SK-N-SH (cell line): ENCODE results near the gene MIA. TPM values are rescaled to one million over a fixed set of nuclear protein-coding genes. Genes with fewer than 3 reads are reported as not detected.

Source experiments
- CTCF ChIA-PET: fragments of 300-600, 350-600 bp; formaldehyde crosslinking; extraction: SDS; loops from one replicate; lab custom pipeline; 2021; lab: Yijun Ruan, JAX
- POLR2A ChIA-PET: fragments of 350-600 bp; sonication (Branson Sonifier 250); formaldehyde crosslinking; extraction: SDS; loops from one replicate; lab custom pipeline; 2020; ENCODE audit warnings: antibody characterized with exemption, inconsistent platforms; lab: Yijun Ruan, JAX
- DNase-seq: peaks from one replicate; pipeline ENCODE4 v3.0.0; 2012
- H2AFZ ChIP-seq: fragments of 200-600 bp; sonication (generic); 2 replicates; pipeline ENCODE4 v1.8.1; 2016; ENCODE audit warnings: antibody characterized with exemption, mild to moderate bottlenecking, low read depth
- H3F3A ChIP-seq: fragments of 200-600 bp; sonication (generic); replicated peaks from 2 replicates; pipeline ENCODE3; 2016; ENCODE audit warnings: antibody characterized with exemption, mild to moderate bottlenecking; ENCODE audit not compliant: insufficient read depth
- H3K27ac ChIP-seq, 2 experiments: fragments of 200-500 bp in 1 of 2; fragments of 200-600 bp in 1 of 2; sonication (Bioruptor generic) in 1 of 2; sonication (generic), shearing (Covaris generic) in 1 of 2; 2 replicates each; pipeline versions ENCODE4 v1.5.1 to v1.6.1; 2014 to 2016; ENCODE audit warnings: low read depth in 2 of 2, inconsistent platforms in 1 of 2, low read length in 1 of 2, mild to moderate bottlenecking in 1 of 2, mixed read lengths in 1 of 2
- H3K27me3 ChIP-seq: fragments of 200-600 bp; sonication (generic), shearing (Covaris generic); 2 replicates; pipeline ENCODE4 v1.6.1; 2016; ENCODE audit warnings: mixed run types; ENCODE audit not compliant: insufficient read depth
- H3K36me3 ChIP-seq, 2 experiments: fragments of 200-500 bp in 1 of 2; fragments of 200-600 bp in 1 of 2; sonication (Bioruptor generic) in 1 of 2; sonication (generic) in 1 of 2; replicated peaks in 1 of 2; 2 replicates each; pipeline versions ENCODE3 to v1.5.1; 2014 to 2016; ENCODE audit warnings: low read length in 1 of 2, mild to moderate bottlenecking in 1 of 2; ENCODE audit not compliant: insufficient read depth in 2 of 2, control insufficient read depth in 1 of 2
- H3K4me1 ChIP-seq, 2 experiments: fragments of 200-500 bp in 1 of 2; fragments of 200-600 bp in 1 of 2; sonication (Bioruptor generic) in 1 of 2; sonication (generic), shearing (Covaris generic) in 1 of 2; 2 replicates each; pipeline versions ENCODE4 v1.5.1 to v1.6.1; 2014 to 2016; ENCODE audit warnings: low read depth in 1 of 2, low read length in 1 of 2, mixed run types in 1 of 2; ENCODE audit not compliant: insufficient read depth in 2 of 2, control insufficient read depth in 1 of 2
- H3K4me2 ChIP-seq: fragments of 200-600 bp; sonication (generic), shearing (Covaris generic); 2 replicates; pipeline ENCODE4 v1.6.1; 2017; ENCODE audit warnings: mixed run types
- H3K4me3 ChIP-seq, 2 experiments: fragments of 200-500 bp in 1 of 2; fragments of 200-600 bp in 1 of 2; sonication (Bioruptor generic) in 1 of 2; sonication (generic), shearing (Covaris generic) in 1 of 2; 2 replicates each; pipeline versions ENCODE4 v1.5.1 to v1.8.1; 2014 to 2016; ENCODE audit warnings: low read depth in 2 of 2, inconsistent platforms in 1 of 2, low read length in 1 of 2, mild to moderate bottlenecking in 1 of 2, mixed read lengths in 1 of 2, moderate library complexity in 1 of 2
- H3K79me2 ChIP-seq: fragments of 200-600 bp; sonication (generic); 2 replicates; pipeline ENCODE4 v1.8.1; 2017; ENCODE audit warnings: mild to moderate bottlenecking; ENCODE audit not compliant: insufficient read depth
- H3K9ac ChIP-seq: fragments of 200-600 bp; sonication (generic); 2 replicates; pipeline ENCODE4 v1.6.1; 2017; ENCODE audit warnings: mixed run types
- H3K9me2 ChIP-seq: fragments of 200-600 bp; sonication (generic); 2 replicates; pipeline ENCODE4 v1.6.1; 2017; ENCODE audit warnings: mixed run types
- H3K9me3 ChIP-seq: fragments of 200-600 bp; sonication (generic); 2 replicates; pipeline ENCODE4 v1.6.1; 2017; ENCODE audit warnings: mixed run types, mild to moderate bottlenecking, moderate library complexity
- H4K20me1 ChIP-seq: fragments of 200-600 bp; sonication (generic); 2 replicates; pipeline ENCODE4 v1.6.1; 2017; ENCODE audit warnings: mild to moderate bottlenecking, mixed run types; ENCODE audit not compliant: insufficient read depth
- CHD2 ChIP-seq: fragments of 150-350 bp; IDR thresholded peaks from 2 replicates; pipeline ENCODE4 v1.6.1; 2018; ENCODE audit warnings: low read length; ENCODE audit not compliant: partially characterized antibody
- ELF1 ChIP-seq: IDR thresholded peaks from 2 replicates; pipeline ENCODE4 v1.4.0; 2012
- EP300 ChIP-seq, 2 experiments: IDR thresholded peaks; 2 replicates each; pipeline versions ENCODE4 v1.4.0 to v1.6.1; 2012; ENCODE audit warnings: borderline replicate concordance in 1 of 2, low read depth in 1 of 2, low read length in 1 of 2
- EZH2phosphoT487 ChIP-seq: fragments of 200-600 bp; sonication (generic); IDR thresholded peaks from 2 replicates; pipeline ENCODE4 v1.6.1; 2017; ENCODE audit warnings: low read depth, mixed run types, mild to moderate bottlenecking, antibody characterized with exemption, moderate library complexity, borderline replicate concordance
- GATA2 ChIP-seq: sonication (generic); formaldehyde crosslinking; IDR thresholded peaks from 2 replicates; pipeline ENCODE4 v1.5.0; 2020; ENCODE audit warnings: mild to moderate bottlenecking, missing genetic modification reagents
- JUND ChIP-seq: IDR thresholded peaks from 2 replicates; pipeline ENCODE4 v1.4.0; 2012
- MEF2A ChIP-seq: IDR thresholded peaks from 2 replicates; pipeline ENCODE4 v1.4.0; 2012; ENCODE audit warnings: low read depth, borderline replicate concordance
- MXI1 ChIP-seq: IDR thresholded peaks from 2 replicates; pipeline ENCODE4 v1.6.1; 2012; ENCODE audit warnings: mild to moderate bottlenecking, low read depth, low read length, improper control_type of control experiment
- NFIC ChIP-seq: IDR thresholded peaks from 2 replicates; pipeline ENCODE4 v1.4.0; 2012; ENCODE audit warnings: borderline replicate concordance
- POLR2AphosphoS5 ChIP-seq: IDR thresholded peaks from 2 replicates; pipeline ENCODE4 v1.6.1; 2012; ENCODE audit warnings: low read depth, low read length
- RAD21 ChIP-seq: IDR thresholded peaks from 2 replicates; pipeline ENCODE4 v1.6.1; 2012; ENCODE audit warnings: mild to moderate bottlenecking, low read length
- REST ChIP-seq: IDR thresholded peaks from 2 replicates; pipeline ENCODE4 v1.6.1; 2012; ENCODE audit warnings: mild to moderate bottlenecking, low read depth, low read length, moderate library complexity
- RXRA ChIP-seq: IDR thresholded peaks from 2 replicates; pipeline ENCODE4 v1.4.0; 2012; ENCODE audit warnings: low read depth, mild to moderate bottlenecking, borderline replicate concordance
- SIN3A ChIP-seq: IDR thresholded peaks from 2 replicates; pipeline ENCODE4 v1.6.1; 2012; ENCODE audit warnings: low read depth, mild to moderate bottlenecking, low read length, moderate library complexity, borderline replicate concordance
- SMC3 ChIP-seq: IDR thresholded peaks from 2 replicates; pipeline ENCODE4 v1.6.1; 2012; ENCODE audit warnings: low read depth, low read length, improper control_type of control experiment
- TAF1 ChIP-seq: IDR thresholded peaks from 2 replicates; pipeline ENCODE4 v1.6.1; 2012; ENCODE audit warnings: low read depth, mild to moderate bottlenecking, low read length, moderate library complexity, borderline replicate concordance
- TCF12 ChIP-seq: IDR thresholded peaks from 2 replicates; pipeline ENCODE4 v1.4.0; 2012
- YY1 ChIP-seq: IDR thresholded peaks from 2 replicates; pipeline ENCODE4 v1.4.0; 2012; ENCODE audit warnings: low read depth, mild to moderate bottlenecking
- WGBS: methylation state at CpG from one replicate; pipeline ENCODE4 v1.1.6; 2017; ENCODE audit warnings: low lambda C conversion rate; 5-methylcytosine and 5-hydroxymethylcytosine counted together
- polyA plus RNA-seq, 3 experiments: library from polyadenylated mRNA; depleted of rRNA; stranded (reverse); fragments of >200 nt; gene quantifications; 2 replicates each; pipeline ENCODE4 v1.2.3, GENCODE V29; 2012
- TF ChIP-seq, protein P1 (sequence below): IDR thresholded peaks from 2 replicates; pipeline ENCODE4 v1.4.0; 2012; ENCODE audit warnings: low read depth
- TF ChIP-seq, protein P2 (sequence below): fragments of 200-600 bp; sonication (generic); IDR thresholded peaks from 2 replicates; pipeline ENCODE4 v1.6.1; 2017; ENCODE audit warnings: antibody characterized with exemption, mild to moderate bottlenecking, moderate library complexity

MIA gene
- polyA plus RNA-seq, 1 of the 3 experiments (the other 2 are of a cell fraction): not detected

- no peak overlapping the region for H3K9ac ChIP-seq
- H2AFZ ChIP-seq: no peak overlapping the region
- H3K4me1 ChIP-seq: peaks cover 8 to 11% of the 10 kb centered on the region in 2 experiments; a peak in 3 of 4 replicates
- H3K9me2 ChIP-seq: no peaks in the 10 kb centered on the region
- H4K20me1 ChIP-seq: peaks cover 3% of the 10 kb centered on the region; the same call in 1 of the 2 replicates
- WGBS: 73% methylated on average over 4 of the region's 4 CpGs
- H3K79me2 ChIP-seq: no peaks in the 10 kb centered on the region
- peaks cover 9% of the 10 kb centered on the region for H3F3A ChIP-seq
- no peak for DNase-seq
- no peaks in the 10 kb centered on the region for H3K27me3 ChIP-seq
- TF ChIP-seq ELF1: no peak
- TF ChIP-seq MEF2A: no peak
- TF ChIP-seq EP300 (IDR thresholded peaks at IDR 0.05; ENCODE audit: borderline replicate concordance in 1 of 2, low read depth in 1 of 2, low read length in 1 of 2): no peak
- TF ChIP-seq MXI1: no peak
- no peak for TF ChIP-seq NFIC
- TF ChIP-seq, protein P1, sequence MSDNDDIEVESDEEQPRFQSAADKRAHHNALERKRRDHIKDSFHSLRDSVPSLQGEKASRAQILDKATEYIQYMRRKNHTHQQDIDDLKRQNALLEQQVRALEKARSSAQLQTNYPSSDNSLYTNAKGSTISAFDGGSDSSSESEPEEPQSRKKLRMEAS: no peak
- no peak for TF ChIP-seq GATA2 (CRISPR knock-in tag)
- no peak for TF ChIP-seq RAD21
- TF ChIP-seq TAF1: no peak
- no peak for TF ChIP-seq REST
- TF ChIP-seq, protein P2, sequence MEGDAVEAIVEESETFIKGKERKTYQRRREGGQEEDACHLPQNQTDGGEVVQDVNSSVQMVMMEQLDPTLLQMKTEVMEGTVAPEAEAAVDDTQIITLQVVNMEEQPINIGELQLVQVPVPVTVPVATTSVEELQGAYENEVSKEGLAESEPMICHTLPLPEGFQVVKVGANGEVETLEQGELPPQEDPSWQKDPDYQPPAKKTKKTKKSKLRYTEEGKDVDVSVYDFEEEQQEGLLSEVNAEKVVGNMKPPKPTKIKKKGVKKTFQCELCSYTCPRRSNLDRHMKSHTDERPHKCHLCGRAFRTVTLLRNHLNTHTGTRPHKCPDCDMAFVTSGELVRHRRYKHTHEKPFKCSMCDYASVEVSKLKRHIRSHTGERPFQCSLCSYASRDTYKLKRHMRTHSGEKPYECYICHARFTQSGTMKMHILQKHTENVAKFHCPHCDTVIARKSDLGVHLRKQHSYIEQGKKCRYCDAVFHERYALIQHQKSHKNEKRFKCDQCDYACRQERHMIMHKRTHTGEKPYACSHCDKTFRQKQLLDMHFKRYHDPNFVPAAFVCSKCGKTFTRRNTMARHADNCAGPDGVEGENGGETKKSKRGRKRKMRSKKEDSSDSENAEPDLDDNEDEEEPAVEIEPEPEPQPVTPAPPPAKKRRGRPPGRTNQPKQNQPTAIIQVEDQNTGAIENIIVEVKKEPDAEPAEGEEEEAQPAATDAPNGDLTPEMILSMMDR: no peak
- TF ChIP-seq JUND: no peak
- TF ChIP-seq SIN3A: no peak
- no peak for TF ChIP-seq POLR2AphosphoS5
- no peak for TF ChIP-seq TCF12
- no peak for TF ChIP-seq SMC3
- TF ChIP-seq EZH2phosphoT487: no peak
- no peak for TF ChIP-seq CHD2
- TF ChIP-seq YY1: no peak
- no peak for TF ChIP-seq RXRA
- TF ChIP-seq, all 33 proteins: peak for 0
- peaks cover 0 to under 1% of the 10 kb centered on the region in 2 experiments for H3K36me3 ChIP-seq
- H3K9me3 ChIP-seq: no peaks in the 10 kb centered on the region
- ChIA-PET POLR2A (no interaction called here), CTCF (no interaction called here)
- H3K27ac ChIP-seq: no peak overlapping the region
- H3K4me2 ChIP-seq: no peak overlapping the region
- no peak overlapping the region for H3K4me3 ChIP-seq
Observed at GRCh38 chr19:40815223-40815622, 39.9 kb downstream of the MIA start.
